GM19397 (cell line): ENCODE results near the gene NMBR.
A peak's percentile ranks its signal among the peaks of the same experiment; 100 is the strongest.
"Not testable (repeated sequence)": the region's sequence is repeated elsewhere in the genome, so short reads cannot be mapped to it uniquely, and the experiment has no call there.

Experiments used
- ATAC-seq: cut with Tn5 transposase; IDR thresholded peaks from one replicate; pipeline ENCODE4 v1.9.1; 2021; ENCODE audit warnings: mild to moderate bottlenecking, moderate library complexity; ENCODE audit not compliant: unreplicated experiment

Gene NMBR

GRCh38 chr6:142146828-142147662 is at the start of gene NMBR, which contains the start of gene VTA1:
TSS of gene NMBR (minus strand) at chr6:142147122. CDS start at chr6:142088658, 58,464 bp downstream.
TSS of gene VTA1 (plus strand) at chr6:142147263. CDS start at chr6:142147288, 25 bp downstream.
- ATAC-seq, result peak; percentile 100

- no peak for ATAC-seq
Observed at GRCh38 chr6:142195862-142196541, 49.1 kb upstream of the NMBR start.

- no peak for ATAC-seq
Observed at GRCh38 chr6:142193621-142194020, 46.7 kb upstream of the NMBR start.

GRCh38 chr6:142192343-142192742 is 45.4 kb upstream of the NMBR start:
- ATAC-seq, result no peak

GRCh38 chr6:142189057-142189456 is 42.1 kb upstream of the NMBR start:
- no peak for ATAC-seq

GRCh38 chr6:142188341-142188740 is 41.4 kb upstream of the NMBR start:
- not testable (repeated sequence) for ATAC-seq

- ATAC-seq, result no peak
Observed at GRCh38 chr6:142187209-142187608, 40.3 kb upstream of the NMBR start.

GRCh38 chr6:142185641-142186040 is 38.7 kb upstream of the NMBR start:
- no peak for ATAC-seq

- ATAC-seq, result no peak
Observed at GRCh38 chr6:142184307-142184706, 37.4 kb upstream of the NMBR start.

GRCh38 chr6:142183351-142183750 is 36.4 kb upstream of the NMBR start:
- no peak for ATAC-seq

GRCh38 chr6:142182004-142182403 is 35.1 kb upstream of the NMBR start:
- ATAC-seq, result no peak

GRCh38 chr6:142178129-142178528 is 31.2 kb upstream of the NMBR start:
- no peak for ATAC-seq

GRCh38 chr6:142174703-142175102 is 27.8 kb upstream of the NMBR start:
- no peak for ATAC-seq

GRCh38 chr6:142173980-142174379 is 27.1 kb upstream of the NMBR start:
- ATAC-seq, result no peak

- no peak for ATAC-seq
Observed at GRCh38 chr6:142172758-142173157, 25.8 kb upstream of the NMBR start.

GRCh38 chr6:142171351-142171750 is 24.4 kb upstream of the NMBR start:
- no peak for ATAC-seq

- ATAC-seq, result no peak
Observed at GRCh38 chr6:142167486-142167885, 20.6 kb upstream of the NMBR start.

GRCh38 chr6:142167071-142167470 is 20.1 kb upstream of the NMBR start:
- no peak for ATAC-seq

- ATAC-seq, result no peak
Observed at GRCh38 chr6:142165227-142165626, 18.3 kb upstream of the NMBR start.

- no peak for ATAC-seq
Observed at GRCh38 chr6:142162780-142163179, 15.9 kb upstream of the NMBR start.

GRCh38 chr6:142156758-142157068 is 9.8 kb upstream of the NMBR start:
- ATAC-seq, result not testable (repeated sequence)
